SW 1271 (cell line): ENCODE data around the gene ARSG.
A peak's percentile ranks its signal among the peaks of the same experiment; 100 is the strongest.
"Not testable (repeated sequence)": the region's sequence is repeated elsewhere in the genome, so short reads cannot be mapped to it uniquely, and the experiment has no call there.

ENCODE experiments used
- DNase-seq, 2 experiments: peaks; one replicate each; lab custom pipeline; 2025; lab: John Stamatoyannopoulos, UW

The ARSG gene

GRCh38 chr17:68290955-68291835 lies at the start of gene ARSG, which contains the start of gene SLC16A6:
ARSG (plus strand) TSS chr17:68291495; CDS start chr17:68307494, 15,999 bp downstream.
SLC16A6 (minus strand) TSS chr17:68291127; CDS start chr17:68278320, 12,807 bp downstream.
- peak in 1 of 2 experiments; percentile 51 for DNase-seq

- no peak for DNase-seq
These were observed 44.8 kb upstream of the ARSG start for GRCh38 chr17:68246271-68247028.

- DNase-seq = peak; percentile 74 to 81
These were observed 43.7 kb upstream of the ARSG start, which contains the start of gene AMZ2 for GRCh38 chr17:68247445-68248198. AMZ2 (plus strand) TSS chr17:68248043; CDS start chr17:68250188, 2,145 bp downstream.

GRCh38 chr17:68248199-68248825 lies 43.0 kb upstream of the ARSG start:
- peak; percentile 19 to 46 for DNase-seq

- DNase-seq = no peak
These were observed 42.4 kb upstream of the ARSG start for GRCh38 chr17:68248891-68249290.

GRCh38 chr17:68249354-68249765 lies 41.9 kb upstream of the ARSG start:
- DNase-seq = no peak

- DNase-seq = not testable (repeated sequence)
These were observed 37.9 kb upstream of the ARSG start for GRCh38 chr17:68253426-68253825.

GRCh38 chr17:68255151-68255550 lies 36.1 kb upstream of the ARSG start:
- DNase-seq = no peak

GRCh38 chr17:68255731-68256538 lies 35.4 kb upstream of the ARSG start:
- no peak for DNase-seq

GRCh38 chr17:68256701-68257100 lies 34.6 kb upstream of the ARSG start:
- DNase-seq = not testable (repeated sequence)

GRCh38 chr17:68257934-68258333 lies 33.4 kb upstream of the ARSG start:
- no peak for DNase-seq

- DNase-seq = not testable (repeated sequence)
These were observed 32.2 kb upstream of the ARSG start for GRCh38 chr17:68258890-68259647.

- DNase-seq = not testable (repeated sequence)
These were observed 31.7 kb upstream of the ARSG start for GRCh38 chr17:68259648-68259951.

GRCh38 chr17:68260051-68260762 lies 31.1 kb upstream of the ARSG start:
- DNase-seq = no peak

GRCh38 chr17:68262467-68262866 lies 28.8 kb upstream of the ARSG start:
- not testable (repeated sequence) for DNase-seq

GRCh38 chr17:68263101-68263681 lies 28.1 kb upstream of the ARSG start:
- DNase-seq = peak in 1 of 2 experiments; percentile 30

GRCh38 chr17:68265833-68266232 lies 25.5 kb upstream of the ARSG start:
- not testable (repeated sequence) for DNase-seq

- DNase-seq = no peak
These were observed 17.6 kb upstream of the ARSG start for GRCh38 chr17:68273722-68274121.

GRCh38 chr17:68276339-68276738 lies 15.0 kb upstream of the ARSG start:
- not testable (repeated sequence) for DNase-seq
